Adipocyte (in vitro differentiated cells): ENCODE results near the gene SEC61A1.

Source experiments
- DNase-seq: peaks from one replicate; pipeline ENCODE4 v3.0.0-alpha.2; 2015; ENCODE audit warnings: low read depth
- H3K27me3 ChIP-seq: replicated peaks from 2 replicates; pipeline ENCODE4 v1.7.0; 2013; ENCODE audit warnings: mild to moderate bottlenecking, low read length, moderate library complexity; ENCODE audit not compliant: control insufficient read depth, insufficient read depth
- H3K36me3 ChIP-seq: 2 replicates; pipeline ENCODE4 v1.7.0; 2013; ENCODE audit warnings: low read length, mild to moderate bottlenecking, moderate library complexity; ENCODE audit not compliant: control insufficient read depth, insufficient read depth, severe bottlenecking
- H3K4me1 ChIP-seq: 2 replicates; pipeline ENCODE4 v1.7.0; 2013; ENCODE audit warnings: mild to moderate bottlenecking, low read length, moderate library complexity; ENCODE audit not compliant: control insufficient read depth, insufficient read depth
- H3K4me3 ChIP-seq: 2 replicates; pipeline ENCODE4 v1.7.0; 2013; ENCODE audit warnings: mild to moderate bottlenecking, low read length, moderate library complexity
- H3K9ac ChIP-seq: 2 replicates; pipeline ENCODE4 v1.7.0; 2013; ENCODE audit warnings: mild to moderate bottlenecking, low read length, moderate library complexity
- H3K9me3 ChIP-seq: 2 replicates; pipeline ENCODE4 v1.7.0; 2013; ENCODE audit warnings: mild to moderate bottlenecking, low read length, moderate library complexity; ENCODE audit not compliant: control insufficient read depth

Gene SEC61A1

GRCh38 chr3:128033102-128033501, 19.1 kb upstream of the SEC61A1 start:
- H3K4me3 ChIP-seq = no peak overlapping the region
- peaks cover 7% of the 10 kb centered on the region for H3K4me1 ChIP-seq
- H3K27me3 ChIP-seq = peaks cover 11% of the 10 kb centered on the region
- no peaks in the 10 kb centered on the region for H3K36me3 ChIP-seq
- no peak overlapping the region for H3K9ac ChIP-seq
- H3K9me3 ChIP-seq = no peaks in the 10 kb centered on the region
- no peak for DNase-seq

DNA sequence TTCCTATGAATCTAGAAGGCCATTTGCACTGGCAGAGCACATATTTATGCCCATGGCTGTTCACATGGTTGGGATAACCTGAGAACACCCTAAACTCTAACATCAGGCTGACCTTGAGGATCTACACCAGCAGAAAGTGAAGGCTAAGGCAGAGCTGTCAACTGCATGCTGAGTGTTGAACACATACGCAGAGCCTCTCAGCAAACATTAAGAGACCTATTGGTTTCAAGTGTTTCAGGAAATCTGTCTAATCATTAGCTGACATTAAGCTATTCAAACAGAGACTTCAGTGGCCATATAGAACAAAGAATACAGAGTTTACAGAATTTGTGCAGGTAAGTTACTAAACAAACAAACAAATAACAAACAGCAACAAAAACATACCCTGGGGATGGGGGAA, 16.1 kb upstream of the SEC61A1 start:
- DNase-seq = no peak
- no peak overlapping the region for H3K4me3 ChIP-seq
- no peaks in the 10 kb centered on the region for H3K9me3 ChIP-seq
- peaks cover 7% of the 10 kb centered on the region for H3K4me1 ChIP-seq
- H3K36me3 ChIP-seq = no peaks in the 10 kb centered on the region
- no peak overlapping the region for H3K9ac ChIP-seq
- H3K27me3 ChIP-seq = no peaks in the 10 kb centered on the region

GRCh38 chr3:128040041-128040440, 12.2 kb upstream of the SEC61A1 start:
- no peak for DNase-seq
- Histone ChIP-seq H3K9me3 (no peaks in the 10 kb centered on the region), H3K4me1 (no peaks in the 10 kb centered on the region), H3K27me3 (no peaks in the 10 kb centered on the region), H3K36me3 (no peaks in the 10 kb centered on the region), H3K4me3 (no peak overlapping the region), H3K9ac (no peak overlapping the region)

GRCh38 chr3:128040660-128041059, 11.6 kb upstream of the SEC61A1 start:
- H3K9ac ChIP-seq = no peak overlapping the region
- no peaks in the 10 kb centered on the region for H3K27me3 ChIP-seq
- no peak for DNase-seq
- H3K36me3 ChIP-seq = no peaks in the 10 kb centered on the region
- no peak overlapping the region for H3K4me3 ChIP-seq
- no peaks in the 10 kb centered on the region for H3K4me1 ChIP-seq
- H3K9me3 ChIP-seq = no peaks in the 10 kb centered on the region

GRCh38 chr3:128041344-128041743, 10.9 kb upstream of the SEC61A1 start:
- Histone ChIP-seq H3K9me3 (no peaks in the 10 kb centered on the region), H3K27me3 (no peaks in the 10 kb centered on the region), H3K4me1 (no peaks in the 10 kb centered on the region), H3K4me3 (no peak overlapping the region), H3K36me3 (no peaks in the 10 kb centered on the region), H3K9ac (no peak overlapping the region)
- DNase-seq = no peak

GRCh38 chr3:128050597-128050996, 1.6 kb upstream of the SEC61A1 start:
- no peak overlapping the region for H3K9ac ChIP-seq
- H3K4me3 ChIP-seq = no peak overlapping the region
- H3K9me3 ChIP-seq = no peaks in the 10 kb centered on the region
- peaks cover 35% of the 10 kb centered on the region for H3K4me1 ChIP-seq
- no peaks in the 10 kb centered on the region for H3K27me3 ChIP-seq
- peaks cover 20% of the 10 kb centered on the region for H3K36me3 ChIP-seq
- no peak for DNase-seq

DNA sequence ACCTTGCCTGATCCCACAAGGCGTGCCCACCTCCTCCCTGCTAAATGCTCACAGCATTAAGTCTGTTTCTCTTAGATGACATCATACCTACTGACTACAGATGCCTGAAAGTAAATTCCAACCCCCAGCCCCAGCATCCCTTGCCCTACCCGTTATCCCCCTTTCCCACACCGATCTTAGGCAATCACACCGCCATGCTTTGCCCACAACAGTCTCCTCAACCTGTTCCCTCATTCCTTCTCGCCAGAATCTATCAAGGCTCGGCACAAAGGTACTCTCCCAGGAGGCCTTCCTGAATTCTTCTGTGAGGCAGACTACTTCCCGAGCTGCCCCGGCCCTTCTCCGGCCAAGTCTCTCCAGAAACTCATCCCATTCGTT, 789 bp upstream of the SEC61A1 start:
- Histone ChIP-seq H3K36me3 (peaks cover 28% of the 10 kb centered on the region), H3K9ac (peak overlapping the region; percentile 97), H3K4me3 (peak overlapping the region; percentile 96), H3K27me3 (no peaks in the 10 kb centered on the region), H3K9me3 (no peaks in the 10 kb centered on the region), H3K4me1 (peaks cover 42% of the 10 kb centered on the region)
- no peak for DNase-seq

- peaks cover 42% of the 10 kb centered on the region for H3K4me1 ChIP-seq
- H3K9ac ChIP-seq = peak overlapping the region; percentile 100
- peak; percentile 67 for DNase-seq
- peak overlapping the region; percentile 100 for H3K4me3 ChIP-seq
- no peaks in the 10 kb centered on the region for H3K9me3 ChIP-seq
- peaks cover 39% of the 10 kb centered on the region for H3K36me3 ChIP-seq
- H3K27me3 ChIP-seq = no peaks in the 10 kb centered on the region
Measured at GRCh38 chr3:128052595-128053351, 536 bp downstream of the SEC61A1 start.

DNA sequence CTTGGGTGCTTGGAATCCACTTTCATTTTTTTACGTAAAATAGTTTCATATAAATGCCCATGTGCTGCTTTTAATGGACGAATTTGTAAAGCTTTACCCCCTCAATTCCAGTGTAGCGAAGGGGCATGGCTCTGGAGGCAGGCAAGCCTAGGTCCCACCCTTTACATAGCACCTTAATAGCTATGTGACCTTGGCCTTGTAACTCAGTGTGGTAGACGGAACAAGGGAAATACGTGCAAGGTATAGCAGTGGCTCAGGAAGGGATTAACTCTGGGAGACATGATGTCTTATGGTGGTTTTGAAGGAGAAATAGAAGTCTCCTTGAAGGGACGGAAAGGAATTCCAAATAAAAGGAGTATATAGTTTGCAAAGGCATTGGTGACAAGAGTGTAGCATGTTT, 1.4 kb downstream of the SEC61A1 start:
- peak overlapping the region; percentile 100 for H3K9ac ChIP-seq
- no peaks in the 10 kb centered on the region for H3K9me3 ChIP-seq
- DNase-seq = no peak
- H3K36me3 ChIP-seq = peaks cover 47% of the 10 kb centered on the region
- no peaks in the 10 kb centered on the region for H3K27me3 ChIP-seq
- H3K4me3 ChIP-seq = peak overlapping the region; percentile 100
- H3K4me1 ChIP-seq = peaks cover 42% of the 10 kb centered on the region

- Histone ChIP-seq H3K27me3 (no peaks in the 10 kb centered on the region), H3K9ac (peak overlapping the region; percentile 100), H3K4me1 (peaks cover 42% of the 10 kb centered on the region), H3K4me3 (peak overlapping the region; percentile 100), H3K9me3 (no peaks in the 10 kb centered on the region), H3K36me3 (peaks cover 55% of the 10 kb centered on the region)
- DNase-seq = peak; percentile 74
Measured at GRCh38 chr3:128054367-128054766, 2.1 kb downstream of the SEC61A1 start.

GRCh38 chr3:128056258-128056657, 4.0 kb downstream of the SEC61A1 start:
- no peak for DNase-seq
- peaks cover 74% of the 10 kb centered on the region for H3K36me3 ChIP-seq
- H3K27me3 ChIP-seq = no peaks in the 10 kb centered on the region

More at GRCh38 chr3:128056258-128056657, 4.0 kb downstream of the SEC61A1 start:
- Histone ChIP-seq H3K4me1 (peaks cover 46% of the 10 kb centered on the region), H3K9ac (no peak overlapping the region), H3K4me3 (no peak overlapping the region), H3K9me3 (no peaks in the 10 kb centered on the region)
